ENCODE measurements around the gene GPR142.

GPR142 gene

DNA sequence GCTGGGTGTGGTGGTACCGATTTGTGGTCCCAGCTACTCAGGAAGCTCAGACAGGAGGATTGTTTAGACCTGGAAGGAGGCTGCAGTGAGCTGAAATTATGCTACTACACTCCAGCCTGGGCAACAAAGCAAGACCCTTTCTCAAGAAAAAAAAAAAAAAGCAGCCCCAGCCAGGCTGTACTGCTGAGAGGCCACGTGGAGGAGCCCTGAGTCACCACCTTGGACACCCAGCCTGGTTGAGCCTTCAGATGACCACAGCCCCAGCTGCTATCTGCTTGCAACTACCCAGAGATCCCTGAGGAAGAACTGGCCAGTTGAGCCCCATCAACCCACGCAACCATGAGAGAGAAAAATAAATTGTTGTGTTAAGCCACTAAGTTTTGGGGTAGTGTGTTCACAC lies 41.0 kb downstream of the GPR142 start:
- TF ChIP-seq, protein P1, sequence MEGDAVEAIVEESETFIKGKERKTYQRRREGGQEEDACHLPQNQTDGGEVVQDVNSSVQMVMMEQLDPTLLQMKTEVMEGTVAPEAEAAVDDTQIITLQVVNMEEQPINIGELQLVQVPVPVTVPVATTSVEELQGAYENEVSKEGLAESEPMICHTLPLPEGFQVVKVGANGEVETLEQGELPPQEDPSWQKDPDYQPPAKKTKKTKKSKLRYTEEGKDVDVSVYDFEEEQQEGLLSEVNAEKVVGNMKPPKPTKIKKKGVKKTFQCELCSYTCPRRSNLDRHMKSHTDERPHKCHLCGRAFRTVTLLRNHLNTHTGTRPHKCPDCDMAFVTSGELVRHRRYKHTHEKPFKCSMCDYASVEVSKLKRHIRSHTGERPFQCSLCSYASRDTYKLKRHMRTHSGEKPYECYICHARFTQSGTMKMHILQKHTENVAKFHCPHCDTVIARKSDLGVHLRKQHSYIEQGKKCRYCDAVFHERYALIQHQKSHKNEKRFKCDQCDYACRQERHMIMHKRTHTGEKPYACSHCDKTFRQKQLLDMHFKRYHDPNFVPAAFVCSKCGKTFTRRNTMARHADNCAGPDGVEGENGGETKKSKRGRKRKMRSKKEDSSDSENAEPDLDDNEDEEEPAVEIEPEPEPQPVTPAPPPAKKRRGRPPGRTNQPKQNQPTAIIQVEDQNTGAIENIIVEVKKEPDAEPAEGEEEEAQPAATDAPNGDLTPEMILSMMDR (IDR thresholded peaks at IDR 0.05; ENCODE audit: low read depth, low read length, missing control alignments): no peak
- DNase-seq (ENCODE audit: extremely low read depth, low read depth): no peak
- H3K4me3 ChIP-seq (replicated peaks; ENCODE audit: low read depth, low read length): no peak overlapping the region

DNA sequence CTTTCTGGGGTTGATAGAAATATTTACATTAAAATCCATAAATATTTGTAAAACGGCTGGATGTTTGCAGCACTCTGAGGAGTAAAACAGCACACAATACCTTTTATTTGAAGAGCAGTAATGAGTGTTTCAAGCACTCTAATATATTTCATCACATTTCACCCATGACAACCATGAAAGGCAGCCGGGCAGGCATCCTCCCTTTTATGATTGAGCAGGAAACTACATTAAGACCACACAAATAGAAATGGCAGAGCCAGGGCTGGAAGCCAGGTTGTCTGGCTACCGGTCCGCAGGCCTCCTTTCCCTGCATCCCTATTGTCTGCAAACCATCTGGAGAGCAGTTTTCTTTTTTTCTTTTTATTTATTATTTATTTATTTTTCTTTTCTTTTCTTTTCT lies 41.5 kb downstream of the GPR142 start:
- no peak for DNase-seq (ENCODE audit: extremely low read depth, low read depth)
- H3K4me3 ChIP-seq (replicated peaks; ENCODE audit: low read depth, low read length): no peak overlapping the region
- TF ChIP-seq, protein P1 (IDR thresholded peaks at IDR 0.05; ENCODE audit: low read depth, low read length, missing control alignments): no peak

DNA sequence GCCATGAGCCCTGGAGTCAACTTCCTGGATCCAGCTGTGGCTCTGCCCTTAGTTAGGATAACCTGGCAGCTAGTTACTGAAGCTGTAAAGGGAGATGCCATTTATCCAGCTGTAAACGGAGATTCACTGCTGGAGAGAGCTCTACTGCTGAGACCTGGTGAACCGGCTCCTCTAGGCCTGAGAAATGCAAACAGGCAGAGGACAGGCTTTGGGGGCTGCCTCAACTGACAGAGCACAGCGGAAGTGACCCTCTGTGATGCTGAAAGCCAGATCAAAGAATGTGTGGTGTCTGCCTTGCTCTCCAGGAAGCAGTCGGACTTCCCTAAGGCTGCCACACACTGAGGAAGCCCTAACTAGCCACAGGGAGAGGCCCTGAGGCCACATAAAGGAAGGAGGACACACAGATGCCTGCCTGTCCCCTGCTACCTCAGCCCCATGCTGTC lies 42.7 kb downstream of the GPR142 start:
- no peak overlapping the region for H3K4me3 ChIP-seq (replicated peaks; ENCODE audit: low read depth, low read length)
- TF ChIP-seq, protein P1 (IDR thresholded peaks at IDR 0.05; ENCODE audit: low read depth, low read length, missing control alignments): no peak
- no peak for DNase-seq (ENCODE audit: extremely low read depth, low read depth)

DNA sequence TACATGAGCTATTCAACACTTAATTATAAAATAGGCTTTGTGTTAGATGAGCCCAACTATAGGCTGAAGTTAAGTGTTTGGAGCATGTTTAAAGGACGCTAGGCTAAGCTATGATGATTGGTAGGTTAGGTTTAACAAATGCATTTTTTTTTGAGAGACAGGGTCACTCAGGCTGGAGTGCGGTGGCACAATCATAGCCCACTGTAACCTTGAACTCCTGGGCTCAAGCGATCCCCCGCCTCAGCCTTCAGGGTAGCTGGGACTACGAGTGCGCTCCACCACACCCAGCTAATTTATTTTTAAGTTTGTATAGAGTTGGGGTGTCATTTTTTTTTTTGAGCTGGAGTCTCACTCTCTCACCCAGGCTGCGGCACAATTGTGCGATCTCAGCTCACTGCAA lies 45.3 kb downstream of the GPR142 start:
- DNase-seq (ENCODE audit: extremely low read depth, low read depth): no peak
- TF ChIP-seq, protein P1 (IDR thresholded peaks at IDR 0.05; ENCODE audit: low read depth, low read length, missing control alignments): no peak
- no peak overlapping the region for H3K4me3 ChIP-seq (replicated peaks; ENCODE audit: low read depth, low read length)

DNA sequence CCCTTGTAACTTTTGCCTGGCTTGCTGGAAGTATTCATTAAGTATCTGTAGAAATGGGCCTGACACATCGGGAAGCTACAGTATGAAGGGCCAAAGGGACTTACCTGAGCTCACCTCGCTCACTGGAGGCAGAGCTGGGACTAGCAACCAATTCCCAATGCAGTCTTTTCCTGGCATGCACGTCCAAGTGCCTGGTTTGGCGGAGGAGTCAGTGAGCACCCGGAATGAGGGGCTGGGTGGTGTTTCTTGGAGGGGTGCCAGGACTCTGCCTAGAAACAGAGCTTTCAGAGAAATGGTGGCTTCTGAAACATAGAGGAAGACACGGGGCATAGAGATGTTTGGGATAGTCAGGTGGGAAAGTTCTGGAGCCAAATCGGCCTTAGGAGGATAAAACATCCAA lies 46.2 kb downstream of the GPR142 start:
- TF ChIP-seq, protein P1 (IDR thresholded peaks at IDR 0.05; ENCODE audit: low read depth, low read length, missing control alignments): no peak
- no peak for DNase-seq (ENCODE audit: extremely low read depth, low read depth)
- no peak overlapping the region for H3K4me3 ChIP-seq (replicated peaks; ENCODE audit: low read depth, low read length)

DNA sequence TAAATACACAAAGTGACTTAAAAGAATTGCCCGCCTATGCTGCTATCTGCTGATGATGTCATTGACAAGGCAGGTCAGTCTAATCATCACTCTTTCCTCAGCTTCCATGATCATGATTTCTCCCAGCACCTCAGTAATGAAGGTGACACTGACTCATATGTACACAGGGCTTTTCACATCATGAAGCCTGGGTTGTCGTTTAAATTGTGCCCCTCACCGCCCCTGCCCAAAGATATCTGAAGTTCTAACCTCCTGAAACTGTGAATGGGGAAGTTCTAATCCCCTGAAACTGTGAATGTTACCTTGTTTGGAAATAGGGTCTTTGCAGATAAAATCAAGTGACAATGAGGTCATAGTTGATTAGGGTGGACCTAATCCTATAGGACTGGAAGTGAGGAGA lies 47.2 kb downstream of the GPR142 start:
- DNase-seq (ENCODE audit: extremely low read depth, low read depth): no peak
- no peak overlapping the region for H3K4me3 ChIP-seq (replicated peaks; ENCODE audit: low read depth, low read length)
- TF ChIP-seq, protein P1 (IDR thresholded peaks at IDR 0.05; ENCODE audit: low read depth, low read length, missing control alignments): no peak
